Esophagus squamous epithelium (tissue), 5 donors: ENCODE measurements around the gene SORCS1. TPM values are rescaled to one million over a fixed set of nuclear protein-coding genes. Genes with fewer than 3 reads are reported as not detected.

Experiments
- DNase-seq: peaks from one replicate; lab custom pipeline; 2025; lab: John Stamatoyannopoulos, UW
- H3K27ac ChIP-seq, 4 donors: fragments of 200-600 bp; sonication (generic); one replicate each; pipeline ENCODE4 v1.5.1; 2016 to 2019; ENCODE audit warnings: mild to moderate bottlenecking in 1 of 4
- H3K27me3 ChIP-seq, 4 donors: fragments of 200-600 bp; sonication (generic); 1 replicate in 3 of 4; 2 replicates in 1 of 4; pipeline versions ENCODE4 v1.5.1 to v1.6.0; 2017 to 2021; ENCODE audit warnings: antibody characterized with exemption in 1 of 4
- H3K36me3 ChIP-seq, 3 donors: fragments of 200-600 bp; sonication (generic); one replicate each; pipeline ENCODE4 v1.5.1; 2016 to 2019
- H3K4me1 ChIP-seq, 3 donors: fragments of 200-600 bp; sonication (generic); one replicate each; pipeline ENCODE4 v1.5.1; 2017 to 2019
- H3K4me3 ChIP-seq, 4 donors: fragments of 200-600 bp; sonication (generic); 1 replicate in 3 of 4; 2 replicates in 1 of 4; pipeline ENCODE4 v1.5.1; 2016 to 2019; ENCODE audit warnings: mild to moderate bottlenecking in 2 of 4, moderate library complexity in 1 of 4
- H3K9me3 ChIP-seq, 3 donors: fragments of 200-600 bp; sonication (generic); one replicate each; pipeline ENCODE4 v1.5.1; 2016 to 2019
- POLR2A ChIP-seq, 4 donors: fragments of 450-650 bp; IDR thresholded peaks; one replicate each; pipeline ENCODE4 v1.6.1; 2017; ENCODE audit warnings: antibody characterized with exemption in 4 of 4, mild to moderate bottlenecking in 4 of 4, moderate library complexity in 3 of 4
- WGBS, 2 donors: methylation state at CpG; one replicate each; pipeline ENCODE4 v1.1.5; 2018; 5-methylcytosine and 5-hydroxymethylcytosine counted together
- intact Hi-C: fragments of 100-400 bp; cut with DNase I; formaldehyde crosslinking; loops from one replicate; pipeline ENCODE4 v1.15.0; 2022
- total RNA-seq, 4 donors: library from RNA; depleted of rRNA; stranded (reverse); fragments of >200 nt; gene quantifications; one replicate each; pipeline ENCODE4 v1.1.0, GENCODE V29; 2016
- TF ChIP-seq, protein P1 (sequence below), 6 experiments: fragments of 450-650 bp in 4 of 6; fragments of 200-600 bp in 2 of 6; sonication (generic) in 2 of 6; IDR thresholded peaks; one replicate each; pipeline ENCODE4 v1.5.1; 2016 to 2019; ENCODE audit warnings: antibody characterized with exemption in 6 of 6, mild to moderate bottlenecking in 4 of 6, moderate library complexity in 4 of 6
- donor health status: DM: yes; HTN: yes; CAD: no.

SORCS1 gene
- total RNA-seq, 4 donors from 2014 or later = 0.88 to 4.8 (median 1.4) TPM; not detected in 1

GRCh38 chr10:106555599-106555998 is 608.9 kb downstream of the SORCS1 start:
- Histone ChIP-seq H3K36me3 (no peaks in the 10 kb centered on the region), H3K9me3 (no peaks in the 10 kb centered on the region), H3K4me1 (no peaks in the 10 kb centered on the region), H3K27me3 (no peaks in the 10 kb centered on the region), H3K4me3 (no peak overlapping the region), H3K27ac (no peak overlapping the region)
- intact Hi-C loops = no loop called here
- TF ChIP-seq, protein P1, sequence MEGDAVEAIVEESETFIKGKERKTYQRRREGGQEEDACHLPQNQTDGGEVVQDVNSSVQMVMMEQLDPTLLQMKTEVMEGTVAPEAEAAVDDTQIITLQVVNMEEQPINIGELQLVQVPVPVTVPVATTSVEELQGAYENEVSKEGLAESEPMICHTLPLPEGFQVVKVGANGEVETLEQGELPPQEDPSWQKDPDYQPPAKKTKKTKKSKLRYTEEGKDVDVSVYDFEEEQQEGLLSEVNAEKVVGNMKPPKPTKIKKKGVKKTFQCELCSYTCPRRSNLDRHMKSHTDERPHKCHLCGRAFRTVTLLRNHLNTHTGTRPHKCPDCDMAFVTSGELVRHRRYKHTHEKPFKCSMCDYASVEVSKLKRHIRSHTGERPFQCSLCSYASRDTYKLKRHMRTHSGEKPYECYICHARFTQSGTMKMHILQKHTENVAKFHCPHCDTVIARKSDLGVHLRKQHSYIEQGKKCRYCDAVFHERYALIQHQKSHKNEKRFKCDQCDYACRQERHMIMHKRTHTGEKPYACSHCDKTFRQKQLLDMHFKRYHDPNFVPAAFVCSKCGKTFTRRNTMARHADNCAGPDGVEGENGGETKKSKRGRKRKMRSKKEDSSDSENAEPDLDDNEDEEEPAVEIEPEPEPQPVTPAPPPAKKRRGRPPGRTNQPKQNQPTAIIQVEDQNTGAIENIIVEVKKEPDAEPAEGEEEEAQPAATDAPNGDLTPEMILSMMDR (IDR thresholded peaks at IDR 0.05) = no peak
- no peak for TF ChIP-seq POLR2A (IDR thresholded peaks at IDR 0.05)
- 74 to 82% methylated on average over 2 of the region's 2 CpGs for WGBS, 2 donors
- DNase-seq = no peak

GRCh38 chr10:106551501-106552062 is 612.9 kb downstream of the SORCS1 start:
- no peak overlapping the region for H3K4me3 ChIP-seq
- intact Hi-C loops = no loop called here
- no peak for DNase-seq
- no peak overlapping the region for H3K27ac ChIP-seq
- WGBS, 2 donors = 70 to 84% methylated on average over 4 of the region's 4 CpGs
- no peaks in the 10 kb centered on the region for H3K4me1 ChIP-seq
- no peak for TF ChIP-seq POLR2A (IDR thresholded peaks at IDR 0.05)
- TF ChIP-seq, protein P1 (IDR thresholded peaks at IDR 0.05) = no peak
- no peaks in the 10 kb centered on the region for H3K9me3 ChIP-seq
- no peaks in the 10 kb centered on the region for H3K27me3 ChIP-seq
- no peaks in the 10 kb centered on the region for H3K36me3 ChIP-seq

DNA sequence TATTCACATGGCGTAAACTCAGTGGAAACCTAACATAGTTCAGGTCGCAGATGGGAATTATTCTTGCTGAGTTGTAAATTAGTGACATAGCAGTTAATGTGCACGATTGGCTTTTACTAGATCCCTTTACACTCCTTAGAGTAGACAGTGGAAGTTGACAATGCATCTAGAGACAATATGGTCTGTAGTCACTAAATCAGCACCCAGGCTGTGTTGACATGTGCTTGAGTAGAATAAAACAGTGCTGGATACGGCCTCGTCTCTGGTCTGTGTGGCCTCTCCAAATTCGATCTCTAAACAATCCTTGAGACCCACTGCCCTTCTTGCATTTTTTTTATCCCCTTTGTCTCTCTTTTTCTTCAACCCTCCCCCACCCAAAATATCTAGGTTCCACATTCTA is 615.7 kb downstream of the SORCS1 start:
- H3K4me3 ChIP-seq = no peak overlapping the region
- H3K4me1 ChIP-seq = no peaks in the 10 kb centered on the region
- no peak for DNase-seq
- TF ChIP-seq, protein P1 (IDR thresholded peaks at IDR 0.05) = no peak
- TF ChIP-seq POLR2A (IDR thresholded peaks at IDR 0.05) = no peak
- intact Hi-C loops = no loop called here
- WGBS, 2 donors = 78 to 82% methylated on average over 6 of the region's 6 CpGs
- no peaks in the 10 kb centered on the region for H3K9me3 ChIP-seq
- no peaks in the 10 kb centered on the region for H3K27me3 ChIP-seq
- no peak overlapping the region for H3K27ac ChIP-seq
- no peaks in the 10 kb centered on the region for H3K36me3 ChIP-seq

DNA sequence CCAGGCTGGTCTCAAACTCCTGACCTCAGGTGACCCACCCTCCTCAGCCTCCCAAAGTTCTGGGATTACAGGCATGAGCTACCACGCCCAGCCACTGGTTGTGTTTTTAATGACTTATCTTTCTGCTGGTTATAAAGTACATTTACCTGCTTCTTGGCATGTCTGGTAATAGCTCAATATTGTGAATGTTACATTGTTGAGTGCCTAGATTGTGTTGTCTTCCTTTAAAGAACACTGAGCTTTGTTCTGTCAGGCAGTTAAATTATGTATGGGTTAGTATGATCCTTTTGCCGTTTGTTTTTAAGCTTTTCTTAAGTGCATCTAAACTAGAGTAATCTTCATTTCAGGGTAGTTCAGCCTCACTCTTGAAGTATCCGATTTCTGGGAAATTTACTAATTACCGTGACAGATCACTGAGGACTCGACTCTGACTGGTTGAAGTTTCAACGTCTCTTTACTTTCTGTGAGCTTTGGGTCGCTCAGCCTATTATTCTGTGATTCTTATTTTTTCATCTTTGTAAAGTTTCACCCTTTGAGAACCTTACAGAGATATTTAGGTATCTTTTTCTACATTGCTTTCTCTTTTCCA is 617.4 kb downstream of the SORCS1 start:
- WGBS, 2 donors = 88 to 89% methylated on average over 7 of the region's 7 CpGs
- no peak overlapping the region for H3K4me3 ChIP-seq
- no peaks in the 10 kb centered on the region for H3K36me3 ChIP-seq
- no peaks in the 10 kb centered on the region for H3K9me3 ChIP-seq
- H3K4me1 ChIP-seq = no peaks in the 10 kb centered on the region
- no peak for TF ChIP-seq POLR2A (IDR thresholded peaks at IDR 0.05)
- TF ChIP-seq, protein P1 (IDR thresholded peaks at IDR 0.05) = no peak
- no peak overlapping the region for H3K27ac ChIP-seq
- H3K27me3 ChIP-seq = no peaks in the 10 kb centered on the region
- intact Hi-C loops = no loop called here
- no peak for DNase-seq

DNA sequence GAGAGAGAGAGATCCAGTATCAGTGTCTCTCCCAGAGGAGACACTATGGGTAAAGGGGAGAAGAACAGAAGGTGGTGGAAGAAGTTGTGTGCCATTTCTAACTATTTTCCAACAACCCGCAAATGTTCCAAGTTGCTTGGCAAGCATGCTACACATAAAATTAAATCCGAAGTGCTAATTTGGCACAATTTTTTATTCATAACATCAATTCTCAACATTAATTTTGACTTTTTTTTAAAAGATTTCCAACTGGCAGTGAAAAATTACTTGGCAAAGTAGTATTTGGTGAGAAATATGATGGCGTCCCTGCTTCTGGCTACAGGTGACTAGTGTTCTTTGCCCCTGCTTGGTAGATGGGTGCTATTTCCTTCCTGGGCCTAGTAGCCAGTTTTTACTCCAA is 622.0 kb downstream of the SORCS1 start:
- no peaks in the 10 kb centered on the region for H3K4me1 ChIP-seq
- no peak overlapping the region for H3K27ac ChIP-seq
- no peaks in the 10 kb centered on the region for H3K27me3 ChIP-seq
- TF ChIP-seq, protein P1 (IDR thresholded peaks at IDR 0.05) = no peak
- intact Hi-C loops = no loop called here
- H3K36me3 ChIP-seq = no peaks in the 10 kb centered on the region
- no peaks in the 10 kb centered on the region for H3K9me3 ChIP-seq
- no peak for DNase-seq
- no peak overlapping the region for H3K4me3 ChIP-seq
- WGBS, 2 donors = 84 to 90% methylated on average over 3 of the region's 3 CpGs
